Parathyroid adenoma (tissue), 2 donors: ENCODE measurements around the gene CEP170B.
A peak's percentile ranks its signal among the peaks of the same experiment; 100 is the strongest.

Source experiments
- H2AFZ ChIP-seq: fragments of 300-600 bp; sonication (generic); one replicate; pipeline ENCODE4 v1.7.0; 2017; ENCODE audit warnings: antibody characterized with exemption, mild to moderate bottlenecking
- H3K27ac ChIP-seq: fragments of 300-600 bp; sonication (generic); one replicate; pipeline ENCODE4 v1.7.0; 2017
- H3K27me3 ChIP-seq: fragments of 300-600 bp; sonication (generic); one replicate; pipeline ENCODE4 v1.7.0; 2017; ENCODE audit warnings: low read length; ENCODE audit not compliant: control insufficient read depth, insufficient read depth
- H3K36me3 ChIP-seq: fragments of 300-600 bp; sonication (generic); one replicate; pipeline ENCODE4 v1.7.0; 2017; ENCODE audit warnings: low read length; ENCODE audit not compliant: control insufficient read depth, insufficient read depth
- H3K4me1 ChIP-seq: fragments of 300-600 bp; sonication (generic); one replicate; pipeline ENCODE4 v1.7.0; 2017; ENCODE audit warnings: control low read depth
- H3K4me2 ChIP-seq: fragments of 300-600 bp; sonication (generic); one replicate; pipeline ENCODE4 v1.7.0; 2017; ENCODE audit warnings: low read length
- H3K4me3 ChIP-seq: fragments of 300-600 bp; sonication (generic); one replicate; pipeline ENCODE4 v1.7.0; 2017; ENCODE audit warnings: low read depth, low read length
- H3K79me2 ChIP-seq: fragments of 300-600 bp; sonication (generic); one replicate; pipeline ENCODE4 v1.7.0; 2017; ENCODE audit warnings: control low read depth
- H3K9ac ChIP-seq: fragments of 300-600 bp; sonication (generic); one replicate; pipeline ENCODE4 v1.7.0; 2017; ENCODE audit warnings: mild to moderate bottlenecking
- H3K9me3 ChIP-seq: fragments of 300-600 bp; sonication (generic); one replicate; pipeline ENCODE4 v1.7.0; 2017; ENCODE audit warnings: low read length; ENCODE audit not compliant: control insufficient read depth
- CTCF ChIP-seq: fragments of 300-600 bp; sonication (generic); IDR thresholded peaks from one replicate; pipeline ENCODE4 v1.7.0; 2017; ENCODE audit warnings: antibody characterized with exemption, mild to moderate bottlenecking
- donor health status: primary hyperparathyroidism.

Gene CEP170B

GRCh38 chr14:104819361-104819781 is 45.7 kb upstream of the CEP170B start:
- Histone ChIP-seq H3K4me2 (no peak overlapping the region), H3K79me2 (no peaks in the 10 kb centered on the region), H3K27me3 (no peaks in the 10 kb centered on the region), H3K4me3 (no peak overlapping the region), H3K27ac (no peak overlapping the region), H3K4me1 (peaks cover 7% of the 10 kb centered on the region), H2AFZ (no peak overlapping the region), H3K9me3 (no peaks in the 10 kb centered on the region), H3K9ac (no peak overlapping the region), H3K36me3 (no peaks in the 10 kb centered on the region)
- TF ChIP-seq CTCF, result no peak

- Histone ChIP-seq H3K4me3 (no peak overlapping the region), H3K9me3 (no peaks in the 10 kb centered on the region), H3K27me3 (no peaks in the 10 kb centered on the region), H3K4me1 (peaks cover 7% of the 10 kb centered on the region), H3K9ac (no peak overlapping the region), H2AFZ (peak overlapping the region; percentile 35), H3K36me3 (no peaks in the 10 kb centered on the region), H3K27ac (no peak overlapping the region), H3K4me2 (no peak overlapping the region), H3K79me2 (no peaks in the 10 kb centered on the region)
- TF ChIP-seq CTCF, result peak; percentile 54
Measured at GRCh38 chr14:104820669-104821228, 44.3 kb upstream of the CEP170B start.

GRCh38 chr14:104821229-104821945 is 43.7 kb upstream of the CEP170B start:
- H3K9ac ChIP-seq, result no peak overlapping the region
- no peak overlapping the region for H3K27ac ChIP-seq
- H3K79me2 ChIP-seq, result no peaks in the 10 kb centered on the region

GRCh38 chr14:104821971-104822608 is 43.0 kb upstream of the CEP170B start:
- Histone ChIP-seq H3K27ac (no peak overlapping the region), H3K27me3 (no peaks in the 10 kb centered on the region), H3K9ac (no peak overlapping the region), H3K4me2 (no peak overlapping the region), H2AFZ (no peak overlapping the region), H3K9me3 (no peaks in the 10 kb centered on the region), H3K4me1 (peaks cover 4% of the 10 kb centered on the region), H3K79me2 (no peaks in the 10 kb centered on the region), H3K36me3 (no peaks in the 10 kb centered on the region), H3K4me3 (no peak overlapping the region)
- no peak for TF ChIP-seq CTCF

More at GRCh38 chr14:104821229-104821945, 43.7 kb upstream of the CEP170B start:
- Histone ChIP-seq H3K4me2 (no peak overlapping the region), H2AFZ (no peak overlapping the region), H3K4me3 (no peak overlapping the region), H3K27me3 (no peaks in the 10 kb centered on the region), H3K4me1 (peaks cover 7% of the 10 kb centered on the region), H3K36me3 (no peaks in the 10 kb centered on the region), H3K9me3 (no peaks in the 10 kb centered on the region)
- no peak for TF ChIP-seq CTCF
